G401 (cell line): ENCODE data around the gene SSBP2. TPM values are rescaled to one million over a fixed set of nuclear protein-coding genes. Genes with fewer than 3 reads are reported as not detected.

ENCODE experiments used
- DNase-seq: peaks from one replicate; pipeline ENCODE4 v3.0.0-alpha.2; 2015; ENCODE audit warnings: low spot score
- in situ Hi-C: cut with HindIII; loops from 2 replicates; pipeline ENCODE4 v1.10.0; 2016; ENCODE audit warnings: low sequenced_read_pairs, mixed read lengths
- total RNA-seq: library from RNA; depleted of rRNA; stranded (reverse); fragments of >200 nt; shearing (Covaris generic); gene quantifications from 2 replicates; pipeline ENCODE4 v1.2.3, GENCODE V29; 2014; rRNA removed

SSBP2 gene
- 21.8 and 23.7 TPM in 2 replicates for total RNA-seq

GRCh38 chr5:81751009-81751835 lies at the start of gene SSBP2:
Gene SSBP2, minus strand, starts transcription at chr5:81751097. Its CDS starts 55 bp downstream, at chr5:81751042.
- DNase-seq: peak; percentile 100
- in situ Hi-C loops: no loop called here

DNA sequence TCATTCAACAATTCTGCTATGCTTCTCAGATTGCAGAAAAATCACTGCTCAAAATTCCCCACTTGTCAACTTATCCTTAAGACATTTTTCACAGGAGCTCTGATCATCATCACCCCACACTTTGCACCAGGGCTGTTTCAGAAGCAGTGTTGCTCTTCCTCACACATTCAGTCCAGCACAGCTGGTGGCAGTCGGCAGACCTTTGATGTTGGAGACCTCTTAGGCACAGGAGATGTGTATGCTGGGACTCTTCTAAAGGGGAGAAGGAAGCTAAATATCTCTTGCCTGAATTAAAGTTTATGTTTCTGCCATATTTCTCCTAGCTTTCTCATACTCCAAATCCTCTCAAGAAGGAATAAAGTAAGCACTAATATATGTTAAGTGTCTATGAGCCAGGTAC lies 44.8 kb upstream of the SSBP2 start:
- no peak for DNase-seq
- in situ Hi-C loops: no loop called here

- no peak for DNase-seq
- in situ Hi-C loops: no loop called here
These were observed 43.3 kb upstream of the SSBP2 start for GRCh38 chr5:81794226-81794625.

DNA sequence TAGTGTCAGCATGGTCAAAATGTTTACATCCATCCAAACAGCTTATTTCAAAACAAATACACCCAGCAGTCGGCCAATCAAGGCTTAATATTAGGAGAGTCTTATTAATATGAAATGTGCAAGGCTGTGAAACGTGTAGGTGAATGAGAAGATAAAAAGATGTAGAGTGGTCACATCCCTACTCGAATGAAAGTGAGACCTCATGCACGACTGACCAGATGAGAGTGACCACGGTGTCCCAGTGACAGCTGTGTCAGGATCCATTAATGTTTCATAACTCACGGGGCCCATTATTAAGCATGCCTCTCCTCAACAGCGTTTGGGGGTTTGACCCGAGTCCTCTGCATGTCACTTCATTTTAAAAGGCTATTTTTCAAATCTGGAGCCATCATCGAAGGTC lies 39.4 kb upstream of the SSBP2 start:
- DNase-seq: no peak
- in situ Hi-C loops: no loop called here

- DNase-seq: no peak
These were observed 38.1 kb upstream of the SSBP2 start for GRCh38 chr5:81789033-81789432.

GRCh38 chr5:81788329-81788728 lies 37.4 kb upstream of the SSBP2 start:
- DNase-seq: no peak
- in situ Hi-C loops: no loop called here

More at GRCh38 chr5:81789033-81789432, 38.1 kb upstream of the SSBP2 start:
- in situ Hi-C loops: no loop called here

DNA sequence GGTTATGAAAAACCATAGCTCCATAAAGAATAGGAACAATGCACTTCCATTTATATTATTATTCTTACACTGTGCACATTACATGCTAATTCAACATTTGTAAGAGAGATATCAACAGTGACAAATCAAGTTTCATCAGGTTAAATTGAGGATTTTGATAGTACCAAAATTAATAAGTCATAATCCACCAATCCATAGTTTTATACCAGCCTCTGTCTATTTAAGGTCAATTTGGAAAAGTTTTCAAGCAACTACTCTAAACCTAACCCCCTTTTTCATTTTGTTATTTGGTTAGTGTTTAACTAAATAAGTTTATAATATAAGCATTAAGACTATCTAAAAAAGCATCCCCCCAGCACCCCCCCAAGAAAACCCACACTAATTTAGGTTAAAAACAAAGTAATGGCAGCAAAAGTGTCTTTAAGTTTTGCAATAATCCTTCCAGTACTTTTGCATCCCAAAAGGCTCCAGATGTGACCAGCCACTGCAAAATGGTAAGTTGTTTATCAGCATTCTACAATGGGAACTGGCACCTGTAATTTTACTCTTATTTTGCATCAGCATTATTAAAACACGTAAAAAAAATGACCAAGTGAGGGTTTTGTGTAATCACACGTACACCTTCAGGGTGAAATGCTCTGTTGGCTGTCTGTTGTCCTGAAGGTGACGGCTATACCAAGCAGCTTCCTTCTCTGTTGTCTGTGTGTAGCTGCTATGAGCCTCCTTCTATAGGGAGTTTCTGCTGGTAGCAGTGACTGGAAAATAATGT lies 36.8 kb upstream of the SSBP2 start:
- no peak for DNase-seq
- in situ Hi-C loops: no loop called here

- in situ Hi-C loops: no loop called here
- no peak for DNase-seq
These were observed 36.1 kb upstream of the SSBP2 start for GRCh38 chr5:81786991-81787390.

DNA sequence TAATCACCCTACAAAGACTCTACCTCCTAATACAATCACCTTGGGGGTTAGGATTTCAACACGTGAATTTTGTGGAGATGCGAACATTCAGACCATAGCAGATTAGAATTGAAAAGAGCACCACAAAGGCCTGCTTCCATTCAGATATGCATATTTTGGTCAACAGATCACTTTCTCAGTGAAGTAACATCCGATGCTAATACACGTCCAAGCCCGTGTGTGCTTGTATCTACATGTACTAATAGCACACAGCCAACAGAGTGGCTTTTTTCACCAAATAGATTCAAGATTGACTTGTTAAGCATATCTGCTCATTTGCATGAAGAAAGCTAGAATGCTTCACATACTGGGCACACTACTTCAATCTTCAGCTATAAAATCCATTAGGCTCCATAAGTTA lies 35.6 kb upstream of the SSBP2 start:
- in situ Hi-C loops: no loop called here
- no peak for DNase-seq

DNA sequence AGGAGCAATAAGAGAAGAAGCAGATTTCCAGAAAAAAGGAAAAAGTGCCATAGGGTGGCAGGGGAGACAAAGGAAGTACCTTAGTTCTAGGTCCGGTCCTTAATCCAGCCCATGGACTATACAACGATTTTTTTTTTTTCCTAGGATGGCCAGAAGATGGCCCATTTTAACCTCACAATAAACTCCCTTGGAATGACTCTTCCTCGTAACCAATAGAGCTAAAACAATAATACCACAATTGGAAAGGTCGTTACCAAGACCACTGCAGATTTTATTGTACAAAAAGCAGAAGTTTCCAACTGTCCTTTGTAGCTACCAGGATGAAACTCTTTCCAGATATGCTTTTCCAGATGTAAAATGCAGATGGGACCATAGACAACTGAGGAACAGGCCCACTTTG lies 34.4 kb upstream of the SSBP2 start:
- in situ Hi-C loops: no loop called here

DNA sequence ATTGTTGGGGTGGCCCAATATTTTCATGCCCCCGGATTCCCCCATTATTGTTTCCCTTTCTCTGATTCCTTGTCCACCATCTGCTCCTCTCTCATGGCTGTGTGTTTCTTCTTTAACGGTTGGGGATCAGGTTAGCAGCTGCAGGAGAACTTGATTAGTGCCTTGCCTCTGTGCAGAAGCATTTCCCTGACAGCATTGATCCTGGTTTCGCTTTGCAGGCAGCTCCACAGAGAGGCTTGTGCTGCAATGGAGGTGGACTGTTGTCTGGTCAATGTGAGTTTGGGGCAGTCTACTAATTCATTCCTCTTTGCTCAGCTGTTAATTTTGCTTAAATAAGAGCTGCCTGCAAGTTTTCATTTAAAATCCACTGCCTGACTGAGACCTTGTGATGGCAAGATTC lies 32.5 kb upstream of the SSBP2 start:
- DNase-seq: no peak
- in situ Hi-C loops: no loop called here

More for the DNA sequence above, 34.4 kb upstream of the SSBP2 start:
- no peak for DNase-seq

DNA sequence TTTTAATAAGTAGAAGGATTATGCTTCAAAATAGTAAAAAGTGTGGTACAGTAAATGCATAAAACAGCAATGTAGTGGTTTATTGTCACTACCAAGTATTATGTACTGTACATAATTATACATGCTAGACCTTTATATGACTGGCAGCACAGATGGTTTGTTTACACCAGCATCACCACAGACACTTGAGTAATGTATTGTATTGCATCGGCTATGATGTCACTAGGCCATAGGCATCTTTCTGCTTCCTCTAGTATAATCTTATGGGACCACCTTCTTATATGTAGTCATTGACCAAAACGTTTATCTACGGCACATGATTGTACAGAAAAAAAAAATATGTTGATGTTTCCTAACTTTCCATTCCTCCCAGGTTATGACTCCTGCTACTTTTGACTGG lies 31.9 kb upstream of the SSBP2 start:
- DNase-seq: no peak
- in situ Hi-C loops: no loop called here

- DNase-seq: no peak
- in situ Hi-C loops: no loop called here
These were observed 29.0 kb upstream of the SSBP2 start for GRCh38 chr5:81779916-81780266.

DNA sequence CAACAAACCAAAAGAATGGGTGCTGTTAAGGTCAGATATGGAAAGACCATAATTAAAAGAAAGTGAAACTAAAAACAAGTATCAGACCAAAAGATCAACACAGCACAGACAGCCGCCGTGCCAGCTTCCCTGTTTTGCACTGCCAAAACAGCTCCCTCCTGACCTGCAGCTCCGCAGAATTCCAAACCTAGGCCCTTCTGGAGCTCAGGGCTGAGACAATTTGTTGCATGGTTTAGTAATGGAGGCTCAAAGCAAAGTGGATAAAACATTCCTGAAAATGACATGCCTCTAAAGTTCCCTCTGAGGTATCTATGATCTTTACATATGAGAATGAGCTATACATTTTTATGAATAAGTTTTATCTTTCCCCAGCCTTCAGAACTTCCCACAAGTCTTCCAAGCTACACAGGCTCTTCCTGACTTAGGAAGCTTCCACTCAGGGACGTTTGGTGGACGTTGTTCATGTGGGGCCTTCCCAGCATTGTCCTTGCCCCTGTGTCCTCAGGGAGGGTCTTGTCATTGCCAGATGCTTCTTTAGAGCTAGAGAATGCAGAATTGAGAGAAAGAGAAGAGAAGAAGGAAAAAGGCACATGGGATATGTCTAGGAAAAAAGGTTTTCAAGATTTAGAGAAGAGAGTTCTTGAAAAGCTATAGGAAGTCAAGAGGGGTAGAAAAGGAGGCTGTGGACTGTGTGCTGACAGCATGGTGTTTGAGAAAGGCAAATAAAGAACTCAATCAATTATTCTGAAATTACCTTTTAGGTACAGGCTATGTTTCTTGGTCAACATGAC lies 28.4 kb upstream of the SSBP2 start:
- in situ Hi-C loops: no loop called here
- DNase-seq: peak; percentile 78

GRCh38 chr5:81778642-81779041 lies 27.7 kb upstream of the SSBP2 start:
- in situ Hi-C loops: no loop called here
- peak; percentile 67 for DNase-seq

DNA sequence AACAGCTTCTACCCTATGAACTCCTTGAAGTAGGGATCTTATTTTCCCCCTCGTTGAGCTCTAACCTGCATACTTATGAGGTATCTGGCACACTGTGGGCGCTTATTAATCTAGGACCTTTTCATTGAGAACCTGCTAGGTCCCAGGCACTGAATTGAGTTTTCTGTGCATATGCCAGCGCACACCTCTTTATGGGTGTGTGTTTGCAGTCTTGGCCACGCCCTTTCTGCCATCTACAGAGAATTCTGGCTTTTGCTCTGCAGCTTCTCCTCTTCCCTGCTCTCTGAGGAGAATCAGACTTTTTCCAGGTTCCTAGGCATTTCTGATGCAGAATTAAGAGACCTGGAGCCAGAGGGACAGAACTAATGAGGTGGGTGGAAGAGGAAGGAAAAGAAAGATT lies 25.4 kb upstream of the SSBP2 start:
- in situ Hi-C loops: no loop called here
- no peak for DNase-seq

GRCh38 chr5:81774374-81774773 lies 23.5 kb upstream of the SSBP2 start:
- in situ Hi-C loops: no loop called here
- no peak for DNase-seq

DNA sequence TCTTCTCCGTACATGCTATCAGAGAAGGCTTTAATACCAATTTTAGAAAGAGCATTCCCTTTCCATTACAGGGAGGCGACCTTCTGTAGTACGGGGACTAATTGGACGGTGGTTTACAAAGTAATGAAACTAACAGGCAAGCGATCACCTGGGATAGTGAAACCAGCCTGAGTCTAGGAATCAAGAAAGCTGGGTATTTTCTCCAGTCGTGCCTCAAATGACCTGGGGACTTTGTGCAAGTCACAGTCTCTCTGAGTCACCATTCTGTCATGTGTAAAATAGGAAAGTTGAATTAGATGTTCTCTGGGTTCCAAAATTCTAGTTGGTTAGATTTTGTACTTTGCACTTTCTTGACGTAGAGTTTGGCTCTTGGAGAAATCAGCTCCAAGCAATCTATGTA lies 22.7 kb upstream of the SSBP2 start:
- in situ Hi-C loops: no loop called here

GRCh38 chr5:81773161-81773560 lies 22.3 kb upstream of the SSBP2 start:
- in situ Hi-C loops: no loop called here
- no peak for DNase-seq

More for the DNA sequence above, 22.7 kb upstream of the SSBP2 start:
- DNase-seq: no peak

DNA sequence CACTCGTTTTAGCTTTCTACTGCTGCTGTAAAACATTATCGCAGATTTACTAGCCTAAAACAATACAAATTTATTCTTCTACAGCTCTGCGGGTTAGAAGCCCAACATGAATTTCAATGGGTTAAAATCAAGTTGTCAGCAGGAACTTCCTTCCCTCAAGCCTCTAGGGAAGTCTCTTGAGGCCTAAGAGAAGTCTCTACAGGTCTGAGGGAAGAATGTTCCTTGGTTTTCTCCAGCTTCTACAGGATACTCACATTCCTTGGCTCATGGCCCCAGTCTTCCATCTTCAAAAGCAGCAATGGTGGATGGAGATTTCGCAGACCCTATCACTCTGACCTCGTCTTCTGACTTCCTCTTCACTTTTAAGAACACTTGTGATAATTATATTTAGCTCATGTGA lies 21.6 kb upstream of the SSBP2 start:
- in situ Hi-C loops: no loop called here
- no peak for DNase-seq
